HepG2 (cell line): ENCODE measurements around the gene VPS11. TPM values are rescaled to one million over a fixed set of nuclear protein-coding genes. Genes with fewer than 3 reads are reported as not detected.
A peak's percentile ranks its signal among the peaks of the same experiment; 100 is the strongest.

Experiments used
- CCDC6 ChIP-seq: sonication (generic); formaldehyde crosslinking; IDR thresholded peaks from 2 replicates; pipeline ENCODE4 v1.8.1; 2022; ENCODE audit warnings: mild to moderate bottlenecking, missing genetic modification reagents, moderate library complexity
- CENPX ChIP-seq: sonication (generic); formaldehyde crosslinking; IDR thresholded peaks from 2 replicates; pipeline ENCODE4 v1.9.0; 2021; ENCODE audit warnings: mild to moderate bottlenecking, missing genetic modification reagents, moderate library complexity
- JUNB ChIP-seq: sonication (generic); formaldehyde crosslinking; IDR thresholded peaks from 2 replicates; pipeline ENCODE4 v1.8.0; 2022; ENCODE audit warnings: missing genetic modification reagents, mild to moderate bottlenecking, borderline replicate concordance
- KDM2A ChIP-seq: sonication (generic); formaldehyde crosslinking; IDR thresholded peaks from 2 replicates; pipeline ENCODE4 v1.4.0; 2020; ENCODE audit warnings: low read depth, missing genetic modification reagents, borderline replicate concordance
- KLF12 ChIP-seq: sonication (generic); formaldehyde crosslinking; IDR thresholded peaks from 2 replicates; pipeline ENCODE4 v1.4.0; 2020; ENCODE audit warnings: missing genetic modification reagents, borderline replicate concordance
- LBX2 ChIP-seq: sonication (generic); formaldehyde crosslinking; IDR thresholded peaks from 2 replicates; pipeline ENCODE4 v1.5.0; 2020; ENCODE audit warnings: missing genetic modification reagents, mild to moderate bottlenecking, borderline replicate concordance
- NFIB ChIP-seq: sonication (generic); formaldehyde crosslinking; IDR thresholded peaks from 2 replicates; pipeline ENCODE4 v1.9.0; 2021; ENCODE audit warnings: missing genetic modification reagents, mild to moderate bottlenecking, borderline replicate concordance
- PATZ1 ChIP-seq: sonication (generic); formaldehyde crosslinking; IDR thresholded peaks from 2 replicates; pipeline ENCODE4 v1.4.0; 2020; ENCODE audit warnings: missing genetic modification reagents
- RFX5 ChIP-seq: IDR thresholded peaks from 2 replicates; pipeline ENCODE4 v1.6.1; 2011; ENCODE audit warnings: low read depth, low read length, improper control_type of control experiment
- SAFB2 ChIP-seq: sonication (generic); formaldehyde crosslinking; IDR thresholded peaks from 2 replicates; pipeline ENCODE4 v1.5.1; 2020; ENCODE audit warnings: missing genetic modification reagents, low read depth, mild to moderate bottlenecking, borderline replicate concordance
- SALL2 ChIP-seq: sonication (generic); formaldehyde crosslinking; IDR thresholded peaks from 2 replicates; pipeline ENCODE4 v1.8.1; 2023; ENCODE audit warnings: mild to moderate bottlenecking, missing genetic modification reagents, inconsistent platforms
- SIX4 ChIP-seq: sonication (generic); formaldehyde crosslinking; IDR thresholded peaks from 2 replicates; pipeline ENCODE4 v1.4.0; 2020; ENCODE audit warnings: missing genetic modification reagents
- SP140L ChIP-seq: sonication (generic); formaldehyde crosslinking; IDR thresholded peaks from 2 replicates; pipeline ENCODE4 v1.4.0; 2020; ENCODE audit warnings: missing genetic modification reagents, borderline replicate concordance
- SRSF1 ChIP-seq: fragments of 200-400 bp; formaldehyde crosslinking; optimal IDR thresholded peaks from 2 replicates; pipeline ENCODE3; 2017; ENCODE audit warnings: mild to moderate bottlenecking, low read depth, low read length, moderate library complexity
- TBX3 ChIP-seq: fragments of 450-650 bp; IDR thresholded peaks from 2 replicates; pipeline ENCODE4 v1.6.1; 2017; ENCODE audit warnings: antibody characterized with exemption, mild to moderate bottlenecking, inconsistent platforms, borderline replicate concordance
- THAP8 ChIP-seq: sonication (generic); formaldehyde crosslinking; IDR thresholded peaks from 2 replicates; pipeline ENCODE4 v1.5.1; 2020; ENCODE audit warnings: missing genetic modification reagents, mild to moderate bottlenecking, borderline replicate concordance
- ZNF263 ChIP-seq: sonication (generic); formaldehyde crosslinking; IDR thresholded peaks from 2 replicates; pipeline ENCODE4 v1.4.0; 2020; ENCODE audit warnings: missing genetic modification reagents
- ZNF343 ChIP-seq: sonication (generic); formaldehyde crosslinking; IDR thresholded peaks from 2 replicates; pipeline ENCODE4 v1.4.0; 2020; ENCODE audit warnings: mild to moderate bottlenecking, missing genetic modification reagents
- ZNF564 ChIP-seq: sonication (generic); formaldehyde crosslinking; IDR thresholded peaks from 2 replicates; pipeline ENCODE4 v1.8.1; 2023; ENCODE audit warnings: mild to moderate bottlenecking, missing genetic modification reagents
- ZNF570 ChIP-seq: sonication (generic); formaldehyde crosslinking; IDR thresholded peaks from 2 replicates; pipeline ENCODE4 v1.4.0; 2020; ENCODE audit warnings: mild to moderate bottlenecking, missing genetic modification reagents, borderline replicate concordance
- ZNF687 ChIP-seq: sonication (generic); formaldehyde crosslinking; IDR thresholded peaks from 2 replicates; pipeline ENCODE4 v1.5.1; 2020; ENCODE audit warnings: mild to moderate bottlenecking, missing genetic modification reagents, moderate library complexity
- ZSCAN20 ChIP-seq: sonication (generic); formaldehyde crosslinking; IDR thresholded peaks from 2 replicates; pipeline ENCODE4 v1.4.0; 2020; ENCODE audit warnings: missing genetic modification reagents, mild to moderate bottlenecking, borderline replicate concordance
- polyA plus RNA-seq, 8 experiments: library from polyadenylated mRNA; depleted of rRNA in 3 of 8; stranded (reverse) in 7 of 8; unstranded in 1 of 8; fragments of >200 nt; fragmentation: Illumina TruSeq in 4 of 8; extraction: Trizol in 4 of 8; gene quantifications; 2 replicates each; pipeline versions ENCODE4 v1.2.1 to v1.2.3, GENCODE V29; 2011 to 2016; ENCODE audit warnings: low read depth in 4 of 8, missing spikeins in 1 of 8, mixed read lengths in 1 of 8; ENCODE audit not compliant: insufficient read depth in 1 of 8
- total RNA-seq, 5 experiments: library from RNA; depleted of rRNA; stranded (reverse); fragments of >200 nt; fragmentation: Illumina TruSeq; extraction: Trizol; gene quantifications; 2 replicates each; pipeline ENCODE4 v1.2.3, GENCODE V29; 2016; ENCODE audit warnings: low read depth in 1 of 5

The VPS11 gene
- total and polyA plus RNA-seq, 2 of the 13 experiments (the other 11 are each of a cell fraction or from before 2014, with no cell fraction given): 13.7 to 21.6 TPM

GRCh38 chr11:119030329-119031047 is 37.1 kb upstream of the VPS11 start, which contains the start of gene SLC37A4 (continued):
- peak; percentile 73 for TF ChIP-seq PATZ1 (CRISPR knock-in tag)
- TF ChIP-seq NFIB (CRISPR knock-in tag): no peak
- peak; percentile 95; the same call in 1 of the 2 replicates for TF ChIP-seq THAP8
- peak; percentile 89; the same call in 1 of the 2 replicates for TF ChIP-seq ZNF343 (CRISPR knock-in tag)
- TF ChIP-seq RFX5: no peak
- TF ChIP-seq SIX4: peak; percentile 74; the same call in 1 of the 2 replicates
- no peak for TF ChIP-seq ZNF570 (CRISPR knock-in tag)
- TF ChIP-seq SALL2 (CRISPR knock-in tag): peak; percentile 80; the same call in 1 of the 2 replicates
- no peak for TF ChIP-seq TBX3
- TF ChIP-seq ZNF263 (CRISPR knock-in tag): peak; percentile 26; the same call in 1 of the 2 replicates
- TF ChIP-seq SAFB2: peak; percentile 51; the same call in 1 of the 2 replicates
- peak; percentile 87; the same call in 1 of the 2 replicates for TF ChIP-seq CCDC6
- TF ChIP-seq ZNF564 (CRISPR knock-in tag): peak; percentile 98
- peak; percentile 93 for TF ChIP-seq ZNF687 (CRISPR knock-in tag)
- peak; percentile 45 for TF ChIP-seq ZSCAN20 (CRISPR knock-in tag)
- peak; percentile 59; the same call in 1 of the 2 replicates for TF ChIP-seq SP140L (CRISPR knock-in tag)
- TF ChIP-seq KDM2A (CRISPR knock-in tag): peak; percentile 87
- no peak for TF ChIP-seq CENPX
- 0 out of 2 replicates have a peak, but pooled peaks have one; percentile 76 for TF ChIP-seq KLF12
- TF ChIP-seq JUNB (CRISPR knock-in tag): no peak
- TF ChIP-seq LBX2 (CRISPR knock-in tag): no peak
- TF ChIP-seq SRSF1: peak; percentile 45
